Measurements from ENCODE around the gene NUPR1.

- no peak for TF ChIP-seq CTCF (IDR thresholded peaks at IDR 0.05)
- peak in 1 of 2 donors; percentile 47 for TF ChIP-seq POLR2A (IDR thresholded peaks at IDR 0.05)
Observed at GRCh38 chr16:28491970-28492474, 46.8 kb downstream of the NUPR1 start, which contains the start of gene CLN3.
